ENCODE results near the gene LPP.
A peak's percentile ranks its signal among the peaks of the same experiment; 100 is the strongest.

DNA sequence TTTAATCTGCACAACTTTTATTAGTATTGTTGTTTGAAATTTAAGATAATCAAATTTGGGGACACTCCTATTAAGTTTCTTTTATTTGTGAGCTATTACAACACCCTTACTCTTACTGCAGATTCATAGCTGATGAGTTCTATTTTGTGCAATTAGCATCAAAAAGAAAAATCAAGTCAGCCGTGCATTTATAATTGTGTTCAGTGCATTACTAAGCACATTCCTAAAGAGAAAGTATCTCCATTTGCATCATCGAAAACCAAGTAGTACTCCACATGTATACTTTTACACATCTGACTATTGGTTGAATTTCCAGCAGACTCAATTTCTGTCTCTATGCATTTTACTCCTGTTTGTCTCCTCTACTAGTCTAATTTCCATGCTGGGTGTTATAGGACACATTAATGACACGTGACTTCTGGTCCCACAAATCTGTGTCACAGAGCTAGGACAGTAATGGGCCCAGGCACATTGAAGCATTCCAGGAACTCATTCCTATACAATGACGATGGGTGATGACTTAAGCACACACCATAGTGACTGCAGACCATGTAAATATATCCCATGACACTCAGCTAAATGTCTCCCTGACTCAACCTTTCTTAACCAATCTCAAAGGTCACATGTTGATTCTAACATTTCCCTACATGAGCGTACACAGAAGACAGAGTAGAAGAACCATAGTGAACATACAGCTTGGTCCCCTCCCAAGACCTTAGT, 477.5 kb downstream of the LPP start:
- peak in 1 of 3 donors; percentile 49 for TF ChIP-seq POLR2AphosphoS5 (IDR thresholded peaks at IDR 0.05)
- TF ChIP-seq, protein P1, sequence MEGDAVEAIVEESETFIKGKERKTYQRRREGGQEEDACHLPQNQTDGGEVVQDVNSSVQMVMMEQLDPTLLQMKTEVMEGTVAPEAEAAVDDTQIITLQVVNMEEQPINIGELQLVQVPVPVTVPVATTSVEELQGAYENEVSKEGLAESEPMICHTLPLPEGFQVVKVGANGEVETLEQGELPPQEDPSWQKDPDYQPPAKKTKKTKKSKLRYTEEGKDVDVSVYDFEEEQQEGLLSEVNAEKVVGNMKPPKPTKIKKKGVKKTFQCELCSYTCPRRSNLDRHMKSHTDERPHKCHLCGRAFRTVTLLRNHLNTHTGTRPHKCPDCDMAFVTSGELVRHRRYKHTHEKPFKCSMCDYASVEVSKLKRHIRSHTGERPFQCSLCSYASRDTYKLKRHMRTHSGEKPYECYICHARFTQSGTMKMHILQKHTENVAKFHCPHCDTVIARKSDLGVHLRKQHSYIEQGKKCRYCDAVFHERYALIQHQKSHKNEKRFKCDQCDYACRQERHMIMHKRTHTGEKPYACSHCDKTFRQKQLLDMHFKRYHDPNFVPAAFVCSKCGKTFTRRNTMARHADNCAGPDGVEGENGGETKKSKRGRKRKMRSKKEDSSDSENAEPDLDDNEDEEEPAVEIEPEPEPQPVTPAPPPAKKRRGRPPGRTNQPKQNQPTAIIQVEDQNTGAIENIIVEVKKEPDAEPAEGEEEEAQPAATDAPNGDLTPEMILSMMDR (IDR thresholded peaks at IDR 0.05) = no peak
- no peak for TF ChIP-seq POLR2A (IDR thresholded peaks at IDR 0.05)

Data from stomach (tissue), 4 donors.